GM21825 (cell line): Measurements from ENCODE around the gene DENND2A.
"Not testable (repeated sequence)": the region's sequence is repeated elsewhere in the genome, so short reads cannot be mapped to it uniquely, and the experiment has no call there.

Source experiments
- ATAC-seq: cut with Tn5 transposase; IDR thresholded peaks from one replicate; pipeline ENCODE4 v1.9.1; 2021; ENCODE audit warnings: mild to moderate bottlenecking, moderate library complexity; ENCODE audit not compliant: unreplicated experiment

The DENND2A gene

GRCh38 chr7:140640727-140641523 is at the start of gene DENND2A:
TSS of gene DENND2A (minus strand) at chr7:140640813. CDS start at chr7:140602397, 38,416 bp downstream.
- ATAC-seq: no peak

- ATAC-seq: no peak
Measured at GRCh38 chr7:140689199-140690152, 48.9 kb upstream of the DENND2A start.

GRCh38 chr7:140688341-140688740 is 47.7 kb upstream of the DENND2A start:
- no peak for ATAC-seq

GRCh38 chr7:140686921-140687320 is 46.3 kb upstream of the DENND2A start:
- no peak for ATAC-seq

GRCh38 chr7:140685407-140686087 is 44.9 kb upstream of the DENND2A start:
- ATAC-seq: no peak

GRCh38 chr7:140684066-140684950 is 43.7 kb upstream of the DENND2A start:
- ATAC-seq: no peak

- no peak for ATAC-seq
Measured at GRCh38 chr7:140683657-140684056, 43.0 kb upstream of the DENND2A start.

GRCh38 chr7:140681766-140682165 is 41.2 kb upstream of the DENND2A start:
- ATAC-seq: no peak

GRCh38 chr7:140680886-140681285 is 40.3 kb upstream of the DENND2A start:
- no peak for ATAC-seq

GRCh38 chr7:140679186-140679585 is 38.6 kb upstream of the DENND2A start:
- ATAC-seq: no peak

- ATAC-seq: no peak
Measured at GRCh38 chr7:140678816-140679130, 38.2 kb upstream of the DENND2A start.

- ATAC-seq: no peak
Measured at GRCh38 chr7:140678081-140678815, 37.6 kb upstream of the DENND2A start.

GRCh38 chr7:140677496-140677895 is 36.9 kb upstream of the DENND2A start:
- ATAC-seq: no peak

GRCh38 chr7:140676956-140677355 is 36.3 kb upstream of the DENND2A start:
- not testable (repeated sequence) for ATAC-seq

GRCh38 chr7:140676306-140676705 is 35.7 kb upstream of the DENND2A start:
- ATAC-seq: peak; percentile 55

GRCh38 chr7:140675726-140676125 is 35.1 kb upstream of the DENND2A start:
- ATAC-seq: no peak

- ATAC-seq: no peak
Measured at GRCh38 chr7:140674899-140675701, 34.5 kb upstream of the DENND2A start.

- ATAC-seq: no peak
Measured at GRCh38 chr7:140674356-140674800, 33.8 kb upstream of the DENND2A start.

- ATAC-seq: no peak
Measured at GRCh38 chr7:140673774-140674155, 33.2 kb upstream of the DENND2A start.
